Left ventricle myocardium superior (tissue), 1 donor: ENCODE results near the gene TMEM144. TPM values are rescaled to one million over a fixed set of nuclear protein-coding genes. Genes with fewer than 3 reads are reported as not detected.
"Not testable (repeated sequence)": the region's sequence is repeated elsewhere in the genome, so short reads cannot be mapped to it uniquely, and the experiment has no call there.

Source experiments
- ATAC-seq: fragments of 200-7000 bp; cut with Tn5 transposase; one replicate; pipeline ENCODE4 v1.9.1; 2020; ENCODE audit warnings: mild to moderate bottlenecking, moderate library complexity
- DNase-seq: peaks from one replicate; pipeline ENCODE4 v3.0.0-alpha.2; 2020
- intact Hi-C: fragments of 100-400 bp; cut with micrococcal nuclease; formaldehyde crosslinking; loops from one replicate; pipeline ENCODE4 v1.11.0; 2022
- total RNA-seq: library from RNA; stranded (reverse); fragmentation: NEBNext Ultra II Directional; extraction: Animal tissue kit (Norgen Biotek cat#: 25700); gene quantifications from one replicate; pipeline ENCODE4 v1.2.1, GENCODE V29; 2021
- donor health status: DM: no; HTN: yes; CAD: no; lungs with severe emphysema.

The TMEM144 gene
- total RNA-seq, 1 donor from 2014 or later = 13.4 TPM

- intact Hi-C loops, ATAC-seq, DNase-seq: not testable (repeated sequence)
These were observed 14.0 kb downstream of the TMEM144 start for GRCh38 chr4:158224318-158224717.

DNA sequence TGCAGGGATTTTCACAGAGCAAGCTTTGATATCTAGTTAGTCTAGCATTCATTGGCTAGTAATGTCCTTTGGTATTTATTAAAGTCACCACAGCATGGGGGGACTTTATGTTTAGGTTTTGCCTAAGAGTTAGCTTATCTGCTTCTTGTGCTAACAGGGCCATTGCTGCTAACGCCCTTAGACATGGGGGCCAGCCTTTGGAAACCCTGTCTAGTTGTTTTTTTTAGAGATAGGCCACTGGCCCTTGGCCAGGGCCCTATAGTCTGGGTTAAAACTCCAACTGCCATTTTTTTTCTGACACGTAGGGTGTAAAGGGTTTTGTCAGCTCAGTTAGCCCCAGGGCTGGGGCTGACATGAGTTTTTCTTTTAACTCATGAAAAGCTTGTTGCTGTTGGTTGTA is 14.7 kb downstream of the TMEM144 start:
- ATAC-seq, DNase-seq, intact Hi-C loops: not testable (repeated sequence)

- ATAC-seq, DNase-seq, intact Hi-C loops: not testable (repeated sequence)
These were observed 17.6 kb downstream of the TMEM144 start for GRCh38 chr4:158227880-158228279.

DNA sequence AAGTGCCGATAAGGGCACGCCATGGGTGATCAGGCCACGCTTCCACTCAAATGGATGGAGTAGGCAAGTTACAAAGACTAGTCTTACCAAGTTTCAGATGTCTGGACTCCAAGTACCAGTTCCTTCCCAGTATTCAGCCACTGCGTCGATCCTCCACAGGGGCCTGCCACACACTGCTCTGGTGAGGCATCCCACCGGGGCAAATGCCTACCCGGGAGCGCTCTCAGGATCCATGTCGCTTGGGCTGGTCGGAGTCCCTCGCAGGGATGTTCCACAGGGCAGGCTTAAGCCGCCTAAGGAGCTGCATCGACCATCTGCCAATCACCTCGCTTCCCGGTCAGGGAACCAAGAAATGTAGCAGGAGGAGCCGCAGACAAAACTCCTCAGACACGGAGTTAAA is 18.1 kb downstream of the TMEM144 start:
- ATAC-seq, intact Hi-C loops, DNase-seq: not testable (repeated sequence)

GRCh38 chr4:158229768-158230167 is 19.5 kb downstream of the TMEM144 start:
- intact Hi-C loops = no loop called here
- no peak for ATAC-seq
- DNase-seq = no peak

GRCh38 chr4:158234671-158235070 is 24.4 kb downstream of the TMEM144 start:
- intact Hi-C loops = no loop called here
- no peak for ATAC-seq
- no peak for DNase-seq

DNA sequence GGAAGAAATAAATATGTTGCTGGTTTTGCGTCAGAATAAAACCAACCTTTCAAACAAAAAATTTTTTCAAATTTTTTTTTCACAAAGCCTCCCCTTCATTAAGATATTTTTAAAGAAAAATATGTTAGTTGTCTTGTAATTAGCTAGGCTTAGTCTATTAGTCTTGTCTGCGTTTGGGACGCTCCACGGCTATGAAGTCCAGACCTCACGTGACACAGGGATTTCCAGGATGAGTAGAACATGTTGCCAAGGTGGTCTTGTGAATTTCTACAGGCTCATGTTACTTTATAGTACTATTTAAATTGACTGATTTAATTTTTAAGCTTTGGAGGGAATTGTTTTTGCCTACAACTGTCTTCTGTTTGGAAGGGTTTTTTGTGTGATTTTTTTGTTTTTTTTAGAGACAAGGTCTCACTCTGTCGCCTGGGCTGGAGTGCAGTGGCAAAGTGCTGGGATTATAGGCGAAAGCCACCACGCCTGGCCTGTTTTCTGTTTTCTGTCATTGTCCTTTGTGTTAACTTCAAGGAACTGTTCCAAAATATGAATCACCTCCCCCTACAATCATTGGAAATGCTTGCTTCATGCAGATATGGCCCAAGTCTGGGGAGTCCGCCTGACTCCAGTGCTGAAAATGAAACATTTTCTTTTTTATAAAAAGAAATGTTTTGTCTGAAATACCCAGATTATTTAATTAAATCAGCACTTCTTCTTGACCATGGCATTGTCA is 26.2 kb downstream of the TMEM144 start:
- peak; percentile 72 for ATAC-seq
- no peak for DNase-seq
- intact Hi-C loops = no loop called here

GRCh38 chr4:158238575-158238974 is 28.3 kb downstream of the TMEM144 start:
- DNase-seq (no peak), ATAC-seq (no peak)
- intact Hi-C loops = no loop called here

DNA sequence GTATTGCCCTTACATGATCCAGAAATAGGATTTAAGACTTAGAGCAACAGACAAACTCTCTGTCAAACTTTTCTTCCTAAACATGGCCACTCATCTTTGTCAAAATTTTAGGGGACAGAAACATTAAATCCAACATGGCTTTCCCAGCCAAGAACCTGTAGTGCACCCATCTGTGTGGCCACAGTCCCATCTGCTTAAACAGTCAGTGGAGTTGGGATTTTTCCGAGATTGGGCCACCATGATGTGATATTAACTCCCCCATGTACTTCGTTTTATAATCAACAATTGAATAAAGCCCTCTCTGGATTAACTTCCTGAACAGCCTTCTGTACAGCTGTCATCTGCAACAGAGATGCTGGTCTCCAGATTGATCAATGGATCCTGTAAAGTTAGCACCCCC is 28.9 kb downstream of the TMEM144 start:
- no peak for DNase-seq

GRCh38 chr4:158243071-158243470 is 32.8 kb downstream of the TMEM144 start:
- DNase-seq (no peak), ATAC-seq (no peak)
- intact Hi-C loops = no loop called here

More for the DNA sequence above, 28.9 kb downstream of the TMEM144 start:
- intact Hi-C loops = no loop called here
- ATAC-seq = no peak

GRCh38 chr4:158250321-158250720 is 40.0 kb downstream of the TMEM144 start:
- ATAC-seq = peak; percentile 60
- no peak for DNase-seq
- intact Hi-C loops = no loop called here

DNA sequence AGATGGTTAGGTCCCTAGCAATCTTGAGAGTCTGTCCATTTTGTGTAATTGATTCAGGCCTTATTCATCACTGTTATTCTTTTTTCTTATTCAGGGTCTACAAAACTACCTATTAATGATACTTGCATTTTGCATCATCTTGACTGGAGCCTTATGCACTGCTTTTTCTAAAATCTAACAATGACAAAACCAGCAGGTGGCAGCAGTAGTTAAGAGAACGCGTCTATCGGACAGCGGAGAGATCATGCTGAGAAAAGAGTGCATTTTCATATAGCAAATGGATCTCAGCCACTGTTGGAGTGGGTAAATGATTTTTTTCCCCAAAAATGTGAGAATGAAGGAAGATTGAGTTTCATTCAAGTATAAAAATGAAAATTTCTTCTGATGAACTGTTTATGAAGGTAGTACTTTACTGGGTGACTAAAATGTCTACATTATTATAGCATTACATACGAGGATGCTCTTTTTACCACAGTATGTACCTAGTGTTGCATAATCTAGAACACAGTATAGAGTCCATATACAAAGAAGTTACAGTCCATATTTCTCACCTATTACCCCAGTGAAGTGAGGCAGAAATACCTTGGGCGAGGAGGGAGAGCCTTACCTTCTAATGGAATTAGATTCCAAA is 43.2 kb downstream of the TMEM144 start:
- DNase-seq = no peak
- peak; percentile 78 for ATAC-seq
- intact Hi-C loops = loop anchor here (2.0 kb wide), 2 partner anchors 61 to 371 kb away; no protein-coding TSS in a partner anchor

GRCh38 chr4:158254292-158254691 is 44.0 kb downstream of the TMEM144 start:
- no peak for ATAC-seq
- intact Hi-C loops = no loop called here
- no peak for DNase-seq

GRCh38 chr4:158255727-158256324 is 45.5 kb downstream of the TMEM144 start:
- ATAC-seq = peak; percentile 50
- no peak for DNase-seq
- intact Hi-C loops = loop anchor here (5.0 kb wide), 1 partner anchor 264 kb away; no protein-coding TSS in a partner anchor

- intact Hi-C loops = loop anchor here (5.0 kb wide), 1 partner anchor 268 kb away; no protein-coding TSS in a partner anchor
- no peak for DNase-seq
- no peak for ATAC-seq
These were observed 49.8 kb downstream of the TMEM144 start for GRCh38 chr4:158259955-158260575.

DNA sequence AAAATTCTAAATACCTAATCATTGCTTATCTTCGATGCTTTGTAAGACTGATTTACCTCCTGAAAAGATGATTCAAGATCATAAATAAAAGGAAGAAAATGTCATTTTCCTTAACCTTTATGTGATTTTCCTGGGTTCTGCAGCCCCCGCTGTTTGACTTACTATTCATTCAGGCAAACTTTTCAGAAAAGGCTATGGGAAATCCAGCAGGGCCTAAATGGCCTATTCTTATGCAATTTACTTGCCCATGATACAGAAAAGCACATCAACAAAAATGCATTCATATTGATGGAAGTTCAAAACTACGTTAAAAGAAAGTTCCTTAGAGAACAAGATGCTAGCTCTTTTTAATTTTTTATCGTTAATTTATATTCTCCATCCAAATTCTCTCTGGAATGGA is 51.2 kb downstream of the TMEM144 start:
- no peak for ATAC-seq
- intact Hi-C loops = no loop called here
- no peak for DNase-seq

DNA sequence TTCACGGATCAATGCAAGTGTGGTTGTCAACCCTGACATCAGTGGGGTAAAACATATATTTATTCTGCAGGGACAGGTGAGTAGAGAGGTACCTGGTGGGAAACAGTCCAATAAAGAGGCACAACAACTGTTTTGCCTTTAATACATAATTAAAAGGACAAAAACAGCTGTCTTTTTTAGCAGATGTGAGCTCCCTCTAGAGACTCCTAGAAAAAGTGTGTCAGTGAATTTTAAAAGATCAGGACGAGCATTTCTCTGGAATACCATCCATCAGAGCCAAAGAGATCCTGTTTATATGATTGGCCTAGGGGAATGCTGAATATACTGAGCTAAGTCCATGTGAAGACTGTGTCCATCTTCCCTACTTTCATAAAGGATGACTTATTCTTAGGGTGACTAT is 58.3 kb downstream of the TMEM144 start:
- ATAC-seq (no peak), DNase-seq (no peak)
- intact Hi-C loops = no loop called here

DNA sequence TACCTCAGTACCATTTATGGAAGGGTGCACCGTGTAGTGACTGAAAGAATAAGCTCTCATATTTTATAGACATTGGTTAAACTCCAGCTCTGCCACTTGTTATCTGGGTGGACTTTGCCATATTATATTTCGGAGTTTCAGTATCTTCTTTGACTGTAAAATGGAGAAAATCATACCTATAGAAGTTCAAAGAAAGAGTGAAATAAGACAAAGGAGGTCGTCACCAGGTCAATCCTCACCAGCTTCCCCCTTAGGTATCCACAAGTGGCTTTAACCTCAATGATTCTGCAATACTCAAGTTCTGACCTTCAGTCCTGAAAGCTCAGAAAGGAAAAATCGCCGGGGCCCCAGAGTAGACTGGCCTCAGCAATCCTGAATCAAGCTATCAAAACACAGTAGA is 64.3 kb downstream of the TMEM144 start:
- no peak for DNase-seq
- ATAC-seq = no peak
- intact Hi-C loops = no loop called here

DNA sequence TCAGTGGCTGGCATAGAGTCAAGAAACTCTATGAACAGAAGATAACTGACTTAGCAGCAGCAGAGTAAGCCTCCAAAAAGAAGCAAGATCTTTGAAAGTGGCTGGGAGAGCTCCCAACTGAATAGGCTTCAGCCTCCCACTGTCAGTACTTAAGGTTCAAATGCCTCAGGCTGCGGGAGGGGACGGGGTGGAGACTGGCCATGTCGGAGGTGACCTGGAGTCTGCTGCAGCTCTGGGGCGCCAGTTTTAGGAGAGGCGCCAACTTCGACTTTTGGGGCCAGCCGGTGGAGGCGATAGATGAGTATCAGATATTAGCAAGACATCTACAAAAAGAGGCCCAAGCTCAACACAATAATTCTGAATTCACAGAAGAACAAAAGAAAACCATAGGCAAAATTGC is 67.3 kb downstream of the TMEM144 start:
- ATAC-seq (no peak), DNase-seq (no peak)
- intact Hi-C loops = no loop called here

- intact Hi-C loops, DNase-seq, ATAC-seq: not testable (repeated sequence)
These were observed 68.8 kb downstream of the TMEM144 start for GRCh38 chr4:158279052-158279451.
